ENCODE results near the gene MYO3B.

The MYO3B gene

DNA sequence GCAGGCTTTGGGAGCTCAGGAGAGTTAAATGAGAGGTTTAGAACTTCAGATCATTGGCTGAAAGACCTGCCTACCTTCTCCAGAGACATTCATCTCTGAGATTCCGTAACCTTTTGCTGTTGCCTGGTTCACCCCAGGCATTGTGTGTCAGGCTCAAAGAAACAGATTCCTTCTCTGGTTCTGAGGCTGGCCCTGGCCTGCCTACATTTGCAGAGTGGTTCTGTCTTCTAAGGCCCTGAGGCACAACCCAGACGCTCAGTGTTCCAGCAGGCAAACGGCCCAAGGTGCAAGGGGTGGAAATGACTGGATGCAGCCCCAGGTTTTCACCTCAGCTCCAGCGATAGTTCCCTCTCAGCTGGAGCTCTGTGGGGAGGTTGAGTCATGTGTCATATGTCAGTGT is 48.3 kb downstream of the MYO3B start:
- H2BK5ac ChIP-seq (ENCODE audit: low read length): no peak overlapping the region
- no peak overlapping the region for H3K56ac ChIP-seq (ENCODE audit: low read length)
- no peak overlapping the region for H2BK120ac ChIP-seq (ENCODE audit: low read depth, low read length)
- H3K79me1 ChIP-seq (ENCODE audit: low read length): no peaks in the 10 kb centered on the region
- no peak for DNase-seq
- H3K23ac ChIP-seq (ENCODE audit: low read length): no peak overlapping the region
- H3K9ac ChIP-seq (ENCODE audit: low read length): no peak overlapping the region
- no peaks in the 10 kb centered on the region for H3K79me2 ChIP-seq (ENCODE audit: control insufficient read depth, insufficient read depth, low read length)
- H4K8ac ChIP-seq (ENCODE audit: low read depth, low read length): no peak overlapping the region
- H3K4me1 ChIP-seq (ENCODE audit: control insufficient read depth, low read depth, low read length): peaks cover 2% of the 10 kb centered on the region
- no peak overlapping the region for H3K4me2 ChIP-seq (ENCODE audit: low read length)
- WGBS (ENCODE audit: extremely low coverage, insufficient coverage, low lambda C conversion rate): no CpG with 5 or more reads among the region's 4 CpGs
- H3K36me3 ChIP-seq (ENCODE audit: control insufficient read depth, insufficient read depth, low read length): no peaks in the 10 kb centered on the region
- no peak overlapping the region for H3K4ac ChIP-seq (ENCODE audit: low read depth, low read length)
- no peak overlapping the region for H3K27ac ChIP-seq (ENCODE audit: low read depth, low read length)
- no peak overlapping the region for H2BK15ac ChIP-seq (replicated peaks; ENCODE audit: low read depth)
- H4K5ac ChIP-seq (ENCODE audit: low read length): no peak overlapping the region
- no peaks in the 10 kb centered on the region for H3K27me3 ChIP-seq (ENCODE audit: insufficient read depth, low read length, poor library complexity)
- H2AK5ac ChIP-seq (ENCODE audit: low read length): no peak overlapping the region
- H3K4me3 ChIP-seq (ENCODE audit: low read length): no peak overlapping the region
- no peak overlapping the region for H3K18ac ChIP-seq (ENCODE audit: low read length)

DNA sequence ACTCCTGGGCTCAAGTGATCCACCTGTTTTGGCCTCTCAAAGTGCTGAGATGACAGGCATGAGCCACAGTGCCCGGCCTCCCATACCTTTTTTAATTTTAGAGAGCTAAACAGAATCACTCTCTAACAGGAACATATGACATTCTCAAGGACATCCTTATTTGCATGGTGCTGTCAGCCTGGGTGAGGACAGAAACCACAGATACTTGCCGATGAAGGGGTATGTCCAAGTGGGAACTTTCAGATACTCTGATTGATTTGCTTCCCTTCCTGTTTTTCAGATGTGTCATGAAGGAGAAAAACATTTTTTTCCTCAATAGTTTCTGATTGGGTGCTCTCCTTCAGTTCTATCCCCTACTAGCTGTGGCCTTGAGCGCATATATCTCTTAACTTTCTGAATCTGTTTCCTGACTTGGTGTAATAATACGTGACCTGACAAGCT is 49.6 kb downstream of the MYO3B start:
- H3K4me1 ChIP-seq (ENCODE audit: control insufficient read depth, low read depth, low read length): no peaks in the 10 kb centered on the region
- no peak for DNase-seq
- H2BK120ac ChIP-seq (ENCODE audit: low read depth, low read length): no peak overlapping the region
- H3K27me3 ChIP-seq (ENCODE audit: insufficient read depth, low read length, poor library complexity): no peaks in the 10 kb centered on the region
- H3K23ac ChIP-seq (ENCODE audit: low read length): no peak overlapping the region
- H3K18ac ChIP-seq (ENCODE audit: low read length): no peak overlapping the region
- H2BK5ac ChIP-seq (ENCODE audit: low read length): no peak overlapping the region
- H3K79me1 ChIP-seq (ENCODE audit: low read length): no peaks in the 10 kb centered on the region
- H3K36me3 ChIP-seq (ENCODE audit: control insufficient read depth, insufficient read depth, low read length): no peaks in the 10 kb centered on the region
- no peak overlapping the region for H3K4ac ChIP-seq (ENCODE audit: low read depth, low read length)
- no CpG with 5 or more reads among the region's 4 CpGs for WGBS (ENCODE audit: extremely low coverage, insufficient coverage, low lambda C conversion rate)
- no peak overlapping the region for H2BK15ac ChIP-seq (replicated peaks; ENCODE audit: low read depth)
- no peak overlapping the region for H3K9ac ChIP-seq (ENCODE audit: low read length)
- no peaks in the 10 kb centered on the region for H3K79me2 ChIP-seq (ENCODE audit: control insufficient read depth, insufficient read depth, low read length)
- H4K5ac ChIP-seq (ENCODE audit: low read length): no peak overlapping the region
- H2AK5ac ChIP-seq (ENCODE audit: low read length): no peak overlapping the region
- no peak overlapping the region for H3K4me2 ChIP-seq (ENCODE audit: low read length)
- no peak overlapping the region for H3K4me3 ChIP-seq (ENCODE audit: low read length)
- no peak overlapping the region for H3K27ac ChIP-seq (ENCODE audit: low read depth, low read length)
- no peak overlapping the region for H4K8ac ChIP-seq (ENCODE audit: low read depth, low read length)
- no peak overlapping the region for H3K56ac ChIP-seq (ENCODE audit: low read length)

DNA sequence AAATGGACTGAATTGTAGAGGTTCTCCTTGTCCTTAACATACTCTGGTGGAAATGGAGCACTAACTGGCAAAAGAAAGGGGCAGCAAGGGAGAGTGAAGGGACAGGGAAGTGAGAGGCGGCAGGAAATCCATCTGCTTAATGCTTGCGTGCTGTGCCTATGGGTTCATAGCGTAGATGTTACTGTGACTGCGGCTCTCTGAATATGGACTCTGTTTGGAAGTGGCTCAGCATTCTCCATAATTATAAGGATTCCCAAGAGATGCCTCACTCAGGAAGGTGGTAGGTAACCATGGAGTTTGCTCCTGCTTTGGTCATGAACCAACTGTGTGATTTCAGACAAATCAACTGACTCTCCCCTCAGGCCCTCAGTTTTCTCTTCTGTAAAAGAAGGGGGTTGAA is 50.0 kb downstream of the MYO3B start:
- no peaks in the 10 kb centered on the region for H3K36me3 ChIP-seq (ENCODE audit: control insufficient read depth, insufficient read depth, low read length)
- H3K9ac ChIP-seq (ENCODE audit: low read length): no peak overlapping the region
- H2BK5ac ChIP-seq (ENCODE audit: low read length): no peak overlapping the region
- no peak overlapping the region for H4K8ac ChIP-seq (ENCODE audit: low read depth, low read length)
- H3K4ac ChIP-seq (ENCODE audit: low read depth, low read length): no peak overlapping the region
- H2BK15ac ChIP-seq (replicated peaks; ENCODE audit: low read depth): no peak overlapping the region
- H3K79me2 ChIP-seq (ENCODE audit: control insufficient read depth, insufficient read depth, low read length): no peaks in the 10 kb centered on the region
- no peak overlapping the region for H3K18ac ChIP-seq (ENCODE audit: low read length)
- H3K27ac ChIP-seq (ENCODE audit: low read depth, low read length): no peak overlapping the region
- no peak overlapping the region for H3K23ac ChIP-seq (ENCODE audit: low read length)
- H3K56ac ChIP-seq (ENCODE audit: low read length): no peak overlapping the region
- no peak overlapping the region for H3K4me2 ChIP-seq (ENCODE audit: low read length)
- H3K79me1 ChIP-seq (ENCODE audit: low read length): no peaks in the 10 kb centered on the region
- no peaks in the 10 kb centered on the region for H3K4me1 ChIP-seq (ENCODE audit: control insufficient read depth, low read depth, low read length)
- no peak for DNase-seq
- H2AK5ac ChIP-seq (ENCODE audit: low read length): no peak overlapping the region
- H2BK120ac ChIP-seq (ENCODE audit: low read depth, low read length): no peak overlapping the region
- H3K4me3 ChIP-seq (ENCODE audit: low read length): no peak overlapping the region
- H4K5ac ChIP-seq (ENCODE audit: low read length): no peak overlapping the region
- no CpG with 5 or more reads among the region's 4 CpGs for WGBS (ENCODE audit: extremely low coverage, insufficient coverage, low lambda C conversion rate)
- H3K27me3 ChIP-seq (ENCODE audit: insufficient read depth, low read length, poor library complexity): no peaks in the 10 kb centered on the region

DNA sequence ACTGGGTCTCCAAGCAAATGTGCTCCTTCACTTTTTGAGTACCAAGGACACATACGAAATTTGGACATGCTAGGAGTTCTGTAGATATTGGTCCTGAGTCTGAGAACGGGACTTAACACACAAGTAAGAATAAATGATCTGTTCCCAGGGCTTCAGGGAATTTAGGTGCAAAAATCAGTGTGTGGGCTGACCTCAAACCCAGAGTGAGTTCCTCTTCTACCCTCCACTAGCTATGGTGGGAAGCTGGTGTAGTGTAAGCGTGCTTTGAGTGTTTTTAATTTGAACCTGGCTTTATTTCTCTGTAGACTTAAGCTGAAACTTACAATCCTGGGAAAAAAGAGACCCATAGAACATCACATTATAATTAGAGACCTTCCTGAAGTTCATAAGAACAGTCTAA is 50.5 kb downstream of the MYO3B start:
- Histone ChIP-seq H3K27me3 (ENCODE audit: insufficient read depth, low read length, poor library complexity) (no peaks in the 10 kb centered on the region), H3K4me3 (ENCODE audit: low read length) (no peak overlapping the region), H3K18ac (ENCODE audit: low read length) (no peak overlapping the region), H3K56ac (ENCODE audit: low read length) (no peak overlapping the region), H2BK15ac (replicated peaks; ENCODE audit: low read depth) (no peak overlapping the region), H2BK5ac (ENCODE audit: low read length) (no peak overlapping the region), H3K4ac (ENCODE audit: low read depth, low read length) (no peak overlapping the region), H4K8ac (ENCODE audit: low read depth, low read length) (no peak overlapping the region), H3K79me2 (ENCODE audit: control insufficient read depth, insufficient read depth, low read length) (no peaks in the 10 kb centered on the region), H3K36me3 (ENCODE audit: control insufficient read depth, insufficient read depth, low read length) (no peaks in the 10 kb centered on the region), H2BK120ac (ENCODE audit: low read depth, low read length) (no peak overlapping the region), H2AK5ac (ENCODE audit: low read length) (no peak overlapping the region), H3K4me2 (ENCODE audit: low read length) (no peak overlapping the region), H3K79me1 (ENCODE audit: low read length) (no peaks in the 10 kb centered on the region), H3K4me1 (ENCODE audit: control insufficient read depth, low read depth, low read length) (no peaks in the 10 kb centered on the region), H4K5ac (ENCODE audit: low read length) (no peak overlapping the region), H3K23ac (ENCODE audit: low read length) (no peak overlapping the region), H3K27ac (ENCODE audit: low read depth, low read length) (no peak overlapping the region), H3K9ac (ENCODE audit: low read length) (no peak overlapping the region)
- WGBS (ENCODE audit: extremely low coverage, insufficient coverage, low lambda C conversion rate): no CpG with 5 or more reads among the region's 3 CpGs
- DNase-seq: no peak

DNA sequence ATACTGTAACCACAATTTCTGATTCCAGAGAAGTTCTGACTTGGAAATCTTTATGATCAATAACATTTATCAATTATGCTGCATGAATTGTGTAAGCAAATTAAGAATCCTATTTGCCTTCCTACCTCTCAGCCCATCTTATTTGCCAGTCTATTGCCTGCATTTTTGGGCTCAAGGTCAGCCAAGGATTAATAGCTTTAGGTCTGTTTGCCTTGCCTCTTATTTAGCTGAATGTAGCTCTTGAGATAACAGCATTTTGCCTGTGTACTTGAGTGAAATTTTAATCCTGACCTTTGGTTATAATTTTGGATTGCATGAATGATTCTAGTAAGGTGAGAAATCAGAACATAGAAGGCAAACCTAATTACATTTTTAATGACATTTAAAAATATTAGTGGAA is 51.2 kb downstream of the MYO3B start:
- Histone ChIP-seq H4K8ac (ENCODE audit: low read depth, low read length) (no peak overlapping the region), H2BK120ac (ENCODE audit: low read depth, low read length) (no peak overlapping the region), H3K18ac (ENCODE audit: low read length) (no peak overlapping the region), H4K5ac (ENCODE audit: low read length) (no peak overlapping the region), H3K27ac (ENCODE audit: low read depth, low read length) (no peak overlapping the region), H3K56ac (ENCODE audit: low read length) (no peak overlapping the region), H3K27me3 (ENCODE audit: insufficient read depth, low read length, poor library complexity) (no peaks in the 10 kb centered on the region), H3K9ac (ENCODE audit: low read length) (no peak overlapping the region), H3K4ac (ENCODE audit: low read depth, low read length) (no peak overlapping the region), H3K36me3 (ENCODE audit: control insufficient read depth, insufficient read depth, low read length) (no peaks in the 10 kb centered on the region), H3K23ac (ENCODE audit: low read length) (no peak overlapping the region), H3K4me2 (ENCODE audit: low read length) (no peak overlapping the region), H2BK5ac (ENCODE audit: low read length) (no peak overlapping the region), H3K79me1 (ENCODE audit: low read length) (no peaks in the 10 kb centered on the region), H3K79me2 (ENCODE audit: control insufficient read depth, insufficient read depth, low read length) (no peaks in the 10 kb centered on the region), H2AK5ac (ENCODE audit: low read length) (no peak overlapping the region), H3K4me3 (ENCODE audit: low read length) (no peak overlapping the region), H3K4me1 (ENCODE audit: control insufficient read depth, low read depth, low read length) (no peaks in the 10 kb centered on the region), H2BK15ac (replicated peaks; ENCODE audit: low read depth) (no peak overlapping the region)
- no peak for DNase-seq

DNA sequence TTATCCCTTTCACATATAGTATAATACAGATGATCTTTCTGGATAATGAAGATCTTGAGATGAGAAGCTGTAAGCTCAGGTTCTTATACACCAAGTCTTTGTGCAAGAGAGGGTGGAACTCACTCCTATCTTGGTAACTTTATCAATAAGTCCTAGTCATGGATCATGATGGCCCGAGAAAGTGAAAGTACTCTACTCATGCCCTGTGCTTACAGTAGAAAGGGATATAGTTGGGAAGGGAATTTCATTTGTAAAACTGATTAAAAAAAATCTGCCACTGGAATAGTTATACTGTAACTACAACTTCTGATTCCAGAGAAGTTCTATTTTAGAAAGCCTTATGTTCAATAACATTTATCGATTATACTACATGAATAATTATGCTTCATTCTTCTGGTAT is 51.8 kb downstream of the MYO3B start:
- H4K5ac ChIP-seq (ENCODE audit: low read length): no peak overlapping the region
- no peaks in the 10 kb centered on the region for H3K36me3 ChIP-seq (ENCODE audit: control insufficient read depth, insufficient read depth, low read length)
- H3K4me2 ChIP-seq (ENCODE audit: low read length): no peak overlapping the region
- no peak overlapping the region for H2BK5ac ChIP-seq (ENCODE audit: low read length)
- no peak overlapping the region for H3K27ac ChIP-seq (ENCODE audit: low read depth, low read length)
- H2AK5ac ChIP-seq (ENCODE audit: low read length): no peak overlapping the region
- H3K56ac ChIP-seq (ENCODE audit: low read length): no peak overlapping the region
- H3K27me3 ChIP-seq (ENCODE audit: insufficient read depth, low read length, poor library complexity): no peaks in the 10 kb centered on the region
- no peak overlapping the region for H3K4ac ChIP-seq (ENCODE audit: low read depth, low read length)
- H3K9ac ChIP-seq (ENCODE audit: low read length): no peak overlapping the region
- H2BK15ac ChIP-seq (replicated peaks; ENCODE audit: low read depth): no peak overlapping the region
- no peak overlapping the region for H3K23ac ChIP-seq (ENCODE audit: low read length)
- no peak overlapping the region for H3K18ac ChIP-seq (ENCODE audit: low read length)
- no peak overlapping the region for H3K4me3 ChIP-seq (ENCODE audit: low read length)
- H3K4me1 ChIP-seq (ENCODE audit: control insufficient read depth, low read depth, low read length): no peaks in the 10 kb centered on the region
- no peak overlapping the region for H4K8ac ChIP-seq (ENCODE audit: low read depth, low read length)
- no peaks in the 10 kb centered on the region for H3K79me2 ChIP-seq (ENCODE audit: control insufficient read depth, insufficient read depth, low read length)
- DNase-seq: no peak
- H2BK120ac ChIP-seq (ENCODE audit: low read depth, low read length): no peak overlapping the region
- H3K79me1 ChIP-seq (ENCODE audit: low read length): no peaks in the 10 kb centered on the region
- no CpG with 5 or more reads among the region's 2 CpGs for WGBS (ENCODE audit: extremely low coverage, insufficient coverage, low lambda C conversion rate)
